Measurements from ENCODE around the gene KLK15. TPM values are rescaled to one million over a fixed set of nuclear protein-coding genes. Genes with fewer than 3 reads are reported as not detected.

The KLK15 gene
- total and polyA plus RNA-seq, 2 donors (not counting 3 experiments of a cell fraction or from before 2014, with no cell fraction given) = not detected

DNA sequence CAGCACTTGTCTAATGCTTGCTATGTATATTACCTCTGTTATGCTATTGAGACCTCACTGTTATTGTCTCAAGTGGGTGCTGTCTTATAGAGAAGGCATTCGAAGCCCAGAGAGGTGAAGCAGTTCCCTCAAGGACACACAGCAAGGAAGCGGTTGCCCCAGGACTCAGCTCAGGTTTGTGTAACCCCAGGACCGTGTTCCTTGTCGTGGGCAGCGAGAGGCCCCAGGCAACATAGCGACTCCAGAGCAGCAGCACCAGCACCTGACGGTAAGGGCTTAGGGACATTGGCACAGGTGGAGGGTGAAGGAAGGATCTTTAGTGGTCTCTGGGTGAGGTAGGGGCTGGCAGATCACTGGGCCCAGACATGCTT, 2.4 kb downstream of the KLK15 start:
- ChIA-PET POLR2A (no interaction called here), CTCF (no interaction called here)
- Histone ChIP-seq H3K4me1 (ENCODE audit: control insufficient read depth, extremely low read depth, insufficient read depth, low read length) (peaks cover 4% of the 10 kb centered on the region), H3K4me3 (replicated peaks in 1 of 3; ENCODE audit: insufficient read depth in 1 of 3, low read depth in 1 of 3, low read length in 3 of 3) (no peak overlapping the region), H4K20me1 (replicated peaks; ENCODE audit: control insufficient read depth, extremely low read depth, insufficient read depth, low read length) (no peaks in the 10 kb centered on the region), H3K9me1 (replicated peaks; ENCODE audit: control insufficient read depth, extremely low read depth, insufficient read depth, low read length) (no peaks in the 10 kb centered on the region), H2AFZ (ENCODE audit: low read depth, low read length) (no peak overlapping the region), H3K4me2 (ENCODE audit: insufficient read depth, low read length) (no peak overlapping the region), H3K9ac (replicated peaks; ENCODE audit: extremely low read depth, insufficient read depth, low read length) (no peak overlapping the region), H3K79me2 (ENCODE audit: control insufficient read depth, insufficient read depth, low read length) (no peaks in the 10 kb centered on the region), H3K27ac (ENCODE audit: insufficient read depth, low read depth, low read length) (no peak overlapping the region), H3K9me3 (replicated peaks; ENCODE audit: control insufficient read depth, insufficient read depth, low read length) (no peaks in the 10 kb centered on the region), H3K27me3 (ENCODE audit: control insufficient read depth in 2 of 2, insufficient read depth in 2 of 2, low read length in 2 of 2) (no peaks in the 10 kb centered on the region), H3K36me3 (ENCODE audit: control insufficient read depth in 2 of 2, extremely low read depth in 1 of 2, insufficient read depth in 2 of 2, low read length in 2 of 2) (no peaks in the 10 kb centered on the region)
- TF ChIP-seq POLR2AphosphoS5 (IDR thresholded peaks at IDR 0.05; ENCODE audit: insufficient read depth, low read depth, low read length) = no peak
- no peak for TF ChIP-seq MYC (IDR thresholded peaks at IDR 0.05; ENCODE audit: low read depth, low read length)
- no peak for TF ChIP-seq EZH2 (IDR thresholded peaks at IDR 0.05; ENCODE audit: borderline replicate concordance, low read depth, low read length, severe bottlenecking)
- no peak for TF ChIP-seq JUN (IDR thresholded peaks at IDR 0.05; ENCODE audit: borderline replicate concordance, insufficient read depth, insufficient read length, low read depth)
- TF ChIP-seq GATA2 (IDR thresholded peaks at IDR 0.05; ENCODE audit: insufficient read depth, insufficient read length, low read depth, low read length) = no peak
- no peak for TF ChIP-seq CTCF (IDR thresholded peaks at IDR 0.05; ENCODE audit: extremely low read depth in 1 of 2, insufficient read depth in 1 of 2, low read depth in 1 of 2, low read length in 2 of 2)
- no peak for TF ChIP-seq FOS (IDR thresholded peaks at IDR 0.05; ENCODE audit: borderline replicate concordance, insufficient read depth, low read length)
- TF ChIP-seq, protein P1, sequence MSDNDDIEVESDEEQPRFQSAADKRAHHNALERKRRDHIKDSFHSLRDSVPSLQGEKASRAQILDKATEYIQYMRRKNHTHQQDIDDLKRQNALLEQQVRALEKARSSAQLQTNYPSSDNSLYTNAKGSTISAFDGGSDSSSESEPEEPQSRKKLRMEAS (IDR thresholded peaks at IDR 0.05; ENCODE audit: insufficient read depth, insufficient read length) = no peak
- no peak for TF ChIP-seq POLR2A (IDR thresholded peaks at IDR 0.05; ENCODE audit: low read depth, low read length)
- BruUV-seq (replicated peaks) = no TSS peak
- FAIRE-seq (no peak), DNase-seq (ENCODE audit: low read depth, low spot score) (no peak)
- dilution Hi-C loops (cut with MboI; ENCODE audit: extremely low pct_ligation_motif_present, low sequenced_read_pairs) = no loop called here
- intact Hi-C loops (cut with micrococcal nuclease) = no loop called here

Measured in endothelial cell of umbilical vein (primary cell).